Measurements from ENCODE around the gene DHRS7B.
"Not testable (repeated sequence)": the region's sequence is repeated elsewhere in the genome, so short reads cannot be mapped to it uniquely, and the experiment has no call there.

Gene DHRS7B

GRCh38 chr17:21098934-21099689 lies 27.7 kb upstream of the DHRS7B start:
- Mint-ChIP-seq H3K4me3 (peak overlapping the region; percentile 96), H3K4me1 (ENCODE audit: low read depth) (peaks cover 8% of the 10 kb centered on the region), H3K36me3 (no peaks in the 10 kb centered on the region), H3K27ac (peak overlapping the region; percentile 87), H3K9me3 (ENCODE audit: low read depth) (no peaks in the 10 kb centered on the region), H3K27me3 (peaks cover 2% of the 10 kb centered on the region)

- Mint-ChIP-seq H3K27ac (no peak overlapping the region), H3K36me3 (no peaks in the 10 kb centered on the region), H3K4me1 (ENCODE audit: low read depth) (peaks cover 8% of the 10 kb centered on the region), H3K4me3 (no peak overlapping the region), H3K9me3 (ENCODE audit: low read depth) (no peaks in the 10 kb centered on the region), H3K27me3 (peaks cover 2% of the 10 kb centered on the region)
These were observed 26.1 kb upstream of the DHRS7B start for GRCh38 chr17:21100636-21101035.

GRCh38 chr17:21104608-21105007 lies 22.2 kb upstream of the DHRS7B start:
- H3K4me1 Mint-ChIP-seq (ENCODE audit: low read depth), result peaks cover 1% of the 10 kb centered on the region
- H3K27ac Mint-ChIP-seq, result no peak overlapping the region
- H3K27me3 Mint-ChIP-seq, result peaks cover 2% of the 10 kb centered on the region
- no peaks in the 10 kb centered on the region for H3K36me3 Mint-ChIP-seq
- no peaks in the 10 kb centered on the region for H3K9me3 Mint-ChIP-seq (ENCODE audit: low read depth)
- H3K4me3 Mint-ChIP-seq, result no peak overlapping the region

- no peaks in the 10 kb centered on the region for H3K9me3 Mint-ChIP-seq (ENCODE audit: low read depth)
- H3K4me3 Mint-ChIP-seq, result no peak overlapping the region
- H3K36me3 Mint-ChIP-seq, result no peaks in the 10 kb centered on the region
- no peak overlapping the region for H3K27ac Mint-ChIP-seq
- H3K27me3 Mint-ChIP-seq, result peaks cover 2% of the 10 kb centered on the region
- H3K4me1 Mint-ChIP-seq (ENCODE audit: low read depth), result no peaks in the 10 kb centered on the region
These were observed 21.5 kb upstream of the DHRS7B start for GRCh38 chr17:21105064-21105894.

GRCh38 chr17:21106316-21106715 lies 20.4 kb upstream of the DHRS7B start:
- Mint-ChIP-seq H3K9me3 (ENCODE audit: low read depth) (no peaks in the 10 kb centered on the region), H3K4me3 (no peak overlapping the region), H3K36me3 (no peaks in the 10 kb centered on the region), H3K4me1 (ENCODE audit: low read depth) (no peaks in the 10 kb centered on the region), H3K27ac (no peak overlapping the region), H3K27me3 (peaks cover 2% of the 10 kb centered on the region)

GRCh38 chr17:21107067-21107650 lies 19.6 kb upstream of the DHRS7B start:
- H3K27me3 Mint-ChIP-seq; H3K9me3 Mint-ChIP-seq (ENCODE audit: low read depth); H3K36me3 Mint-ChIP-seq; H3K4me1 Mint-ChIP-seq (ENCODE audit: low read depth); H3K27ac Mint-ChIP-seq; H3K4me3 Mint-ChIP-seq: not testable (repeated sequence)

GRCh38 chr17:21108651-21109050 lies 18.1 kb upstream of the DHRS7B start:
- H3K4me3 Mint-ChIP-seq, result no peak overlapping the region
- no peaks in the 10 kb centered on the region for H3K4me1 Mint-ChIP-seq (ENCODE audit: low read depth)
- H3K27ac Mint-ChIP-seq, result no peak overlapping the region
- no peaks in the 10 kb centered on the region for H3K36me3 Mint-ChIP-seq
- H3K9me3 Mint-ChIP-seq (ENCODE audit: low read depth), result no peaks in the 10 kb centered on the region
- peaks cover 2% of the 10 kb centered on the region for H3K27me3 Mint-ChIP-seq

- H3K9me3 Mint-ChIP-seq (ENCODE audit: low read depth), result no peaks in the 10 kb centered on the region
- H3K4me3 Mint-ChIP-seq, result no peak overlapping the region
- no peaks in the 10 kb centered on the region for H3K36me3 Mint-ChIP-seq
- H3K27me3 Mint-ChIP-seq, result no peaks in the 10 kb centered on the region
- no peaks in the 10 kb centered on the region for H3K4me1 Mint-ChIP-seq (ENCODE audit: low read depth)
- no peak overlapping the region for H3K27ac Mint-ChIP-seq
These were observed 13.6 kb upstream of the DHRS7B start for GRCh38 chr17:21113049-21113690.

GRCh38 chr17:21113716-21114115 lies 13.0 kb upstream of the DHRS7B start:
- no peaks in the 10 kb centered on the region for H3K27me3 Mint-ChIP-seq
- H3K4me1 Mint-ChIP-seq (ENCODE audit: low read depth), result no peaks in the 10 kb centered on the region
- no peak overlapping the region for H3K27ac Mint-ChIP-seq
- H3K4me3 Mint-ChIP-seq, result no peak overlapping the region
- H3K36me3 Mint-ChIP-seq, result no peaks in the 10 kb centered on the region
- no peaks in the 10 kb centered on the region for H3K9me3 Mint-ChIP-seq (ENCODE audit: low read depth)

GRCh38 chr17:21114791-21115190 lies 12.0 kb upstream of the DHRS7B start:
- not testable (repeated sequence) for H3K9me3 Mint-ChIP-seq (ENCODE audit: low read depth); H3K4me1 Mint-ChIP-seq (ENCODE audit: low read depth); H3K27ac Mint-ChIP-seq; H3K27me3 Mint-ChIP-seq; H3K36me3 Mint-ChIP-seq; H3K4me3 Mint-ChIP-seq

- H3K4me1 Mint-ChIP-seq (ENCODE audit: low read depth), result peaks cover 6% of the 10 kb centered on the region
- peak overlapping the region; percentile 10 for H3K4me3 Mint-ChIP-seq
- H3K9me3 Mint-ChIP-seq (ENCODE audit: low read depth), result no peaks in the 10 kb centered on the region
- H3K27me3 Mint-ChIP-seq, result peaks cover 2% of the 10 kb centered on the region
- no peak overlapping the region for H3K27ac Mint-ChIP-seq
- no peaks in the 10 kb centered on the region for H3K36me3 Mint-ChIP-seq
These were observed 7.4 kb upstream of the DHRS7B start for GRCh38 chr17:21119247-21119918.

- peak overlapping the region; percentile 10 for H3K4me3 Mint-ChIP-seq
- no peaks in the 10 kb centered on the region for H3K9me3 Mint-ChIP-seq (ENCODE audit: low read depth)
- peaks cover 2% of the 10 kb centered on the region for H3K27me3 Mint-ChIP-seq
- peaks cover 9% of the 10 kb centered on the region for H3K4me1 Mint-ChIP-seq (ENCODE audit: low read depth)
- no peak overlapping the region for H3K27ac Mint-ChIP-seq
- no peaks in the 10 kb centered on the region for H3K36me3 Mint-ChIP-seq
These were observed 6.9 kb upstream of the DHRS7B start for GRCh38 chr17:21119919-21120249.

- no peak overlapping the region for H3K4me3 Mint-ChIP-seq
- H3K9me3 Mint-ChIP-seq (ENCODE audit: low read depth), result no peaks in the 10 kb centered on the region
- peaks cover 36% of the 10 kb centered on the region for H3K4me1 Mint-ChIP-seq (ENCODE audit: low read depth)
- H3K27me3 Mint-ChIP-seq, result peaks cover 2% of the 10 kb centered on the region
- H3K27ac Mint-ChIP-seq, result no peak overlapping the region
- H3K36me3 Mint-ChIP-seq, result no peaks in the 10 kb centered on the region
These were observed 2.7 kb upstream of the DHRS7B start for GRCh38 chr17:21124086-21124485.

GRCh38 chr17:21124517-21124916 lies 2.2 kb upstream of the DHRS7B start:
- not testable (repeated sequence) for H3K36me3 Mint-ChIP-seq; H3K27ac Mint-ChIP-seq; H3K4me3 Mint-ChIP-seq; H3K9me3 Mint-ChIP-seq (ENCODE audit: low read depth); H3K27me3 Mint-ChIP-seq
- H3K4me1 Mint-ChIP-seq (ENCODE audit: low read depth), result peaks cover 35% of the 10 kb centered on the region

GRCh38 chr17:21125862-21126261 lies 902 bp upstream of the DHRS7B start:
- Mint-ChIP-seq H3K9me3 (ENCODE audit: low read depth) (no peaks in the 10 kb centered on the region), H3K4me3 (peak overlapping the region; percentile 94), H3K4me1 (ENCODE audit: low read depth) (peaks cover 33% of the 10 kb centered on the region), H3K27ac (peak overlapping the region; percentile 95), H3K27me3 (no peaks in the 10 kb centered on the region), H3K36me3 (no peaks in the 10 kb centered on the region)
